Activated CD4-positive, alpha-beta T cell treated with anti-CD3 and anti-CD28 coated beads, Interleukin-10, Interleukin-2, amounts not matched to agents 100 ng/mL and 50 ng/mL, durations not matched to agents 16 hours and 8 hours (primary cell): ENCODE measurements around the gene TMEM45A.
"Not testable (repeated sequence)": the region's sequence is repeated elsewhere in the genome, so short reads cannot be mapped to it uniquely, and the experiment has no call there.

Experiments
- DNase-seq: peaks from one replicate; pipeline ENCODE4 v3.0.0-alpha.2; 2020

TMEM45A gene

DNA sequence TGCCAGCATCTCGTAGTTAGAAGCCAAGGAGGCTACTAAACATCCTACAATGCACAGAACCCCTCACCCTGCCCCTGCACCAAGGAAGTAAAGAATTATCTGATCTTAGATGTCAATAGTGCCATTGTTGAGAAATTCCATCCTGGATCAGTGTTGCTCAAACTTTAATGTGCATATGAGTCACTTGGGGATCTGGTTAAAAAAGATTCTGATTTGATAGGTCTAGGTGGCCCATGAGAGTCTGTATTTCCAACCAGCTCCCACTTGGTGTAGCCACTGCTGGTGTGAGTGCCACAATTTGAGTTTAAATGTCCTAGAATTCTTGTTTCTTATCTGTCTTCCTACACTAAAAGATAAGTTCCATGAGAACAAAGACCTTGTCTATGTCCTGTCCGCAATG is 43.7 kb downstream of the TMEM45A start:
- DNase-seq = no peak

DNA sequence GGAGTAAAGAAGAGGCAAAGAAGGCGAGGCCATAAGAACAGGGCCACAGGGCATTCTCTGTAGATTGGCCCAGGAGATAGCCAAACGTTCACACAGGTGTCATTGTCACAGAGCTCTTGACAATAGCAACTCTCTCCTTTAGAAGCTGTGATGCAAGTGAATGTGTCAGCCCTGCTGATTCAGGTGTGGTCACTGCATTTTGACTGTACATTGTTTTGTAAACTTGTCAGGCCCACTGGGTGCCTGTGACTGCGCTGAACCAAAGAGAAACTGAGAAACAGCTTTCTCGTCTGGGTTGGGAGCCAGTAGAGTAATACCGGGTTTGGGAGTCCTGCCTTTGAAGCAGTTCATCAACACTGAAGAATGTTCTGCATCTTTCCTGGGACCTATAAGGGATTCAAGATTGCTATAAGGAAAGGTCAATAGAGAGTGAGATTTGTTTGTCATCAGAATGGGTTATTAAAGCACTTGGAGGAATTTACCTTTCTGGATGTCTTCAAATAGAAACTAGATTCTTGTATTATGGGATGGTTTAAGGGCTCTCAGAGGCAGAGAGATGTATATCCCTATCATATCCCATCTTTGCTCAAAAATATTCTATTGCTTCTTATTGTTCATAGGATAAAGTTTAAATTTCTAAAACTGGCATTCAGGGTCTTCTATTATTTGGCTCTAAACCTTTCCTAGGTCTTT is 45.4 kb downstream of the TMEM45A start:
- DNase-seq = no peak

DNA sequence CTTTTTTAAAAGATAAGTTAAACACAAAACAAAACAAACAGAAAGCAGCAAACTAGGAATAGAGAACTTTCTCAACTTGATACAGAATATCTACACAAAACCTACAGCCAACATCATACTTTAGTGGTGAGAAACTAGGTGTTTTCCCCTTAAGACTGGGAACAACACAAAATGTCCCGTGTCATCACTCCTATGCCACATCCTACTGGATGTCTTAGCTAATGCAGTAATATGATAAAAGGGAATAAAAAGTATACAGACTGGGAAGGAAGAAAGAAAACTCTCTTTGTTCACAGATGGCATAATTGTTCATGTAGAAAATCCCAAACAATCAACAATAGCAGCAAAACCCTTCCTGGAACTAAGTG is 45.9 kb downstream of the TMEM45A start:
- no peak for DNase-seq

DNA sequence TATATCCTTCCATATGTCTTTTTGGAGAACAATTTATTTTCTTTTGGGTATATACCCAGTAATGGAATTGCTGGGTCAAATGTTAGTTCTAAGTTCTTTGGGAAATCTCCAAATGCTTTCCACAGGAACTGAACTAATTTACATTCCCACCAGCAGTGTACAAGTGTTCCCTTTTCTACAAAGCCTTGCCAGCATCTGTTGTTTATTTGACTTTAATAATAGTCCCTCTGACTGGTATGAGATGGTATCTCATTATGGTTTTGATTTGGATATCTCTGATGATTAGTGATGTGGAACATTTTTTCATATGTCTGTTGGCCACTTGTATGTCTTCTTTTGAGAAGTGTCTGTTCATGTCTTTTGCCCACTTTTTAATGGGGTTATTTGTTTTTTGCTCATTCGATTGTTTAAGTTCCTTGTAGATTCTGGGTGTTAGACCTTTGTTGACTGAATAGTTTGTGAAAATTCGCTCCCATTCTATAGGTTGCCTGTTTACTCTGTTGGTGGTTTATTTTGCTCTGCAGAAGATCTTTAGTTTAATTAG is 48.4 kb downstream of the TMEM45A start:
- no peak for DNase-seq

DNA sequence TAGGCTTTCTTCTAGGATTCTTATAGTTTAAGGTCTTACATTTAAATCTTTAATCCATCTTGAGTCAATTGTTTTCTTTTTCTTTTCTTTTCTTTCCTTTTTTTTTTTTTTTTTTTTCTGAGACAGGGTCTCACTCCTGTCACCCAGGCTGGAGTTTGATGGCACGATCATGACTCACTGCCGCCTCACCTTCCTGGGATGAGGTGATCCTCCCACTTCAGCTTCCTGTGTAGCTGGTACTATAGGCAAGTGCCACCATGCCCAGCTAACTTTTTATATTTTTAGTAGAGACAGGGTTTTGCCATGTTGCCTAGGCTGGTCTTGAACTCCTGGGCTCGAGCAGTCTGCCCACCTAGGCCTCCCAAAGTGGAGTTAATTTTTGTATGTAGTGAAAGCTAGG is 49.0 kb downstream of the TMEM45A start:
- not testable (repeated sequence) for DNase-seq

DNA sequence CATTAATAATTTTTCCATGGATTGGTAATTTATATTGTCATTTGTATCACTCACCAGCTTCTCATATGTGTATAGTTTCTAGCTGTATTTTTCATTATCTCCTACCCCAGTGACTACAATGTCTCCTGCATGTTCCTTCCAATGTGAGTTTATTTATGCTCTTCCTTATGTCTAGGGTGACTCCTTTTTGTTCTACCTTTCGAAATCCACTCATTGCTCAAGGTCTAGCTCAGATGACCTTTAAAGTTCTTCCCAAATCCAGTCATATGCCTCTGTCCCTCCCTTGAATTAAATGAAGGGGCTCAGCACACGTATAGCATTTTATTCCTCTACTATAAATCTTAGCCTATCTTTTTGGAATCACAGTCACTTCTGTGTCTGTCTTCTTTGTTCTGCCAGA is 53.0 kb downstream of the TMEM45A start:
- DNase-seq = no peak

DNA sequence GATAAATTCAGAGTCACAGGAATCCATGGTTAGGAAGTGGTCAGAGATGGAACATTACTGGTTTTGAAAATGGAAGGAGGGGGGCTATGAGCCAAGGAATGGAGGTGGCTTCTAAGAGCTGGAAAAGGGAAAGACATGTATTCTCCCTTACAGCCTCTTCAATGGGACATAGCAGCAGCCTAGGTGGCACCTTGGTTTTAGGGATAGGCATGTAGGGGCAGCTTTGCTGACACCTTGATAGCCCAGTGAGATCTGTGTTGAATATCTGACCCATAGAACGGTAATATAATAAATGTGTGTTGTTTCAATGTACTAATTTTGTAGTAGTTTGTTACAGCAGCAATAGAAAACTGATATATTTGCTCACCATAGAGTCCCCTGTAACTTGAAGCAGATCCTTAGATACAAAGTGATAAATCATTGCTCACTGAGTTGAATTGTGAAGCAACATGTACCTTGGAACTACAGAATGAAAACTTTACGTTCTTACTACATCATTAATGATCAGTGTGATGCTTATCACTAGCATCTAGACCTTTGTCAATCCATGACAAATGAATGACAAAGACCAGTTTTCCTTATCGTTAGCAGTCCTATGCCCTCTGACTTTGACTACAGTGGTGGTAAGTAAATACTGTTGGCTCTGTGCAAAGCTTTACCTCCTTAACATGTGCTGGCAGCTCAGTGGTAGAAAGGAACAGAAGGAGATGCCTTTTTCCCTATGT is 53.8 kb downstream of the TMEM45A start:
- DNase-seq = no peak

DNA sequence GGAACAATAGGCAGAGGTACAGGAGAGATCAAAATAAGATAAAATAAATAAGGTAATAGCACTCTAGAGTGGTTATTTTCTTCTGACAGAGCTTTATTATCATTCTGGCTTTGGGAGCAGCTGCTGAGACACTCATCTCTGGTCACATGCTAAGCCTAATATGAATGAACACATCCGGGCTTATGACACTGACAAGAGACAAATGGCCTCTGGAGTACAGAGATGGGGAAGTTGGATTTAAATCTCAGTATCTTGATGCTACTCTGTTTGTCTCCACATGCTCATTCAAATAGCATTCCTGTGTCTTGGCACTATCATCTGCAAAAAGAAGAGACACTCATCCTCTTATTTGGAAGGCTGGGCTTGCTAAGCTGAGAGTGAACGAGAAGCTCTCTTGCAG is 55.6 kb downstream of the TMEM45A start:
- no peak for DNase-seq

DNA sequence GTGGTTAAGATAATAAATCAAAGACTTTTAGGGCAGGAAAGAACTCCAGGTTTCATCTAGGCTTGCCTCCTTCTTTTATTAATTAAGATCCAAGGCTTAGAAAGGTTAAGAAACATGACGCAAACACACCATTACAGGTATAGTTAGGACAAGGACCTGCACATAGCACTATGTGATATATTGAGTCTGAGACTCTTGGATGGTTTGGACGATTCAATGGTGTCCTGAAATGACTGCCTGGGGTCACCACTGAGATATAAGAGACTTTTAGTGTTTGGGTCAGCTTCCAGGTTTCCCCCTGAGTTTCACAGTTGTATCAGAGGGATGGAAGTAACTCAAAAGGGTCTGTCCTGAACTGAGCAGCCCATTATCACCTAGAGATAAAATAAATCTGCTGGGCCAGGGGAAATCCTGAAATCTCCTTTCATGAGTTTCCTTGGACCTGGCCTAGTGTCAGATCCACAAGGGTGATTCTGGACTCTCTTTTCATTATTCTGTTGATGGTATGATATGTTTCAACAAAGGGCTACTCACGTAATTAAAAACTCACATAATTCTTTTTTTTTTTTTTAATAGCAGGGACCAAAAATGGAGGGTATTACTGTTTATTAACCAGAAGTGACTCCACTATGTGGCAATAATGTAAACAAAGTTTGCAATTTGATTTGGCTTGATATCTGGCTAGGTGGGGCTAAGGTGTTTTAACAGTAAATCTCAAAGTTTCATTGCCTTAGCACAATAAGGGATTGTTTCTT is 61.4 kb downstream of the TMEM45A start:
- DNase-seq = no peak

DNA sequence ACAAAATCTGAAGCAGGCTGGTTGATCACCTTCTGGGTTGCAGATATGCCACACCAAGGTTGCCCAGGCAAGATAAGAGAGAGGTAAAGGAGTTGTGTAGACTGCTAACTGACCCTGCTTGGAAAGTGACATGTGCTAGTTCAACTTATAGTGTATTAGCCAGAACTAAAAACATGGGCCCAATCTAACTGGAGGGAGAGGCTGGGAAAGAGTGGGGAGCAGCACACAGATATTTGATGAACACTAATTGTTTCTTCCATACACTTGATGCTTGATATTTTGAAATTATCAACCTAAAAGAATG is 61.9 kb downstream of the TMEM45A start:
- no peak for DNase-seq

DNA sequence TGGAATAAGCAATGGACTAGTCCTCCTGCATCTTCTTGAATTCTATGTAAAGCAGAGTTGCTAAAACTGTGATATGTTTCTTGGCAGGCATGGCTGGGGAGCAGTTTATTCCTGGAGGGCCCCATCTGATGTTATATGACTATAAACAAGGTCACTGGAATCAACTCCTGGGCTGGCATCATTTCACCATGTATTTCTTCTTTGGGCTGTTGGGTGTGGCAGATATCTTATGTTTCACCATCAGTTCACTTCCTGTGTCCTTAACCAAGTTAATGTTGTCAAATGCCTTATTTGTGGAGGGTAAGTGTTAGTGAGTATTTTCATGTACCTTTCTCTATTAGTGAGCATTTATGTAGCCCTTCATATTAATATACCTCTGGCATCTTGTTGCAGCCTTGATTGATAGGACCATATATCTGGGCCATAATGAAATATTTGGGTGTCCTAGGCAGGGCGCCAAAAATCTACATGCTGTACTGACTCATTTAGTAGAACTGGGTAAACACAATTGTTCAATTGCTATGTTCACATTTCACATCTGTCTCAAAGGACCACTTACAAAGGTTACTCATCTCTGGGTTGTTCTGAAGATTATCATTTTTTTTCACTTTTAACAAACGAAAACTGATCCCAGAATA is 64.4 kb downstream of the TMEM45A start:
- DNase-seq = no peak

DNA sequence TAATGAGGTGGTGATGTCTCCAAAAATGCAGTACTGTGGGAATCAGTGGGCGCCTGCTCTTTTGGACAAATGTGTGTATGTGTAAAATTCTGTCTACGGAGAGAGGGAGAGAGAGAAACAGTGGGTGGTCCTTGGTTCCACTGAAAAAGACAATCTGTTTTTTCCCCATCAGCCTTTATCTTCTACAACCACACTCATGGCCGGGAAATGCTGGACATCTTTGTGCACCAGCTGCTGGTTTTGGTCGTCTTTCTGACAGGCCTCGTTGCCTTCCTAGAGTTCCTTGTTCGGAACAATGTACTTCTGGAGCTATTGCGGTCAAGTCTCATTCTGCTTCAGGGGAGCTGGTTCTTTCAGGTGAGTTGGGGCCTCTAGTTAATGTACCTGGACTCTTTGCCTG is 65.8 kb downstream of the TMEM45A start:
- DNase-seq = no peak

DNA sequence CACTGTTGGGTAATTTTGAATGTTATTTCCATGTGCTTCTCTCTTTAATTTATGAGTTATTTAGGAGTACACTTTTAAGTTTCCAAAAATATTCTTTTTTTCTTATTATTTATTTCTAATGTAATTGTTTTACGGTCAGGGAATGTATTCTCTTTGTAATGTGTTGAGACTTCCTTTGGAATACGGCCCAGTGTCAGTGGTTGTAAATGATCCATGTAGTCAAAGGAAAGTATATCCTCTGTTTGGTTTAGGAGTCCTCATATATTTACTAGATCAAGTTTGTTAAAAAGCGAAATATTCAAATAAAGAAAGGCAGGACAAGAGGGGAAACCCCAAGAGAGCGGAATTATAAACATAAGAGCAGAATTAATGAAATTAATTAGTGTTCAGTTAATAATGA is 68.0 kb downstream of the TMEM45A start:
- no peak for DNase-seq

DNA sequence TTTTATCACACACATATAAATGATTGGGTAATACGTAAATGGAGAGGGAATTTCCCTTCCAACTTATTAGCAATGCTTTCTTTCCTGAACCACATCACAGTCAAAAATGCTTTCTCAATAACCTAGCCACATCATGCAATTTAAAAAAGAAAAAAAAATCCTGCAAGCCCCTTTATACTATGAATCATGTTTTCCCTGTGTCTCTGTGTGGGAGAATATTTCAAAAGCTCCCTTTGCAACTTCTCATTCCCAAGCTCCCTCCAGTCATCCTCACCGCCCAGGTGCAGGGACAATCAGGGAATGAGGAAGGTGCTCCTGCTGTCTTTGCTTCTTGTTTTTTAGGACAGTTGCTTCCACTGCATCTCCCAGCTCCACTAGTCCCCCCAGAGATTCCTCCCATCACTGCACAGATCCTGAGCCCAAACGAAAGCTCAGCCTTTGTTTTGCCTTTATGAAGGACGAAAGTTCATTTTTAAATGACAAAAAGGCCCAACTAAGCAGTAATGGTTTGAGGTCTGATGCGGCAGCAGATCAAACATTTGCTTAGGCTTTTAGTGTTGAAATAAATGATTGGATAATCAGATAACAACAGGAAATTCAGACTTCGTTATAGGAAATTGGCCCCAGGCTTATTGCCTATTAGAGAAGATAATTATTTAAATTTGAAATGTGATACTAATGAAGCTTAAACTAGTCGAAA is 69.2 kb downstream of the TMEM45A start:
- no peak for DNase-seq

DNA sequence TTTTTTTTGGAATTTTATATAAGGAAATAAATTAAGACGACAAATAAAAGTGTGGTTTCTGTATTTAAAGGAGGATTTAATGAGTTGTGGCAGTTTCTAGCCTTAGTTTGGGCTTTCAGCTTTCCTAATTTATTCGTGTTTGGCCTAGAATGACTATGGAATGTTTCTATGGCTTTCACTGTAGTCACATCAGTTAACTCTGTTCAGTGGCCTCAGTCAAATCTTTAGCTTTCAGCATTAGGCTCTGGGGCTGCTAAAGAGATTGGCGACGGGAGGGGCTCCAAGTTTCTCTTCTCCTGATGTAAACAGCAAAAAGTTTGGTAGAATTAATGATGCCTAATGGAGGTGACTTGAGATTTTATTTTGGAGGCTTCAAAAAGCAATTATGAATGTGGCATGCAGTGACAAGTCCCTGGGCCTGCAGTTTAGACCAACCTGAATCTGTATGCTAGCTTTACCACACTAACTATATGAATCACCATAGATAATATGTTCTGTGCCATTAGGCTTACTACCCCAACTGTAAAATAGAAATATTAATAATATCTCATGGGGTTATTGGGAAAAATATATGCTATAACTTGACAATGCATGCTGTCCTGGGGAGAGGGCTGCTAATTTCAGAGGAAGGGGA is 69.9 kb downstream of the TMEM45A start:
- DNase-seq = no peak

DNA sequence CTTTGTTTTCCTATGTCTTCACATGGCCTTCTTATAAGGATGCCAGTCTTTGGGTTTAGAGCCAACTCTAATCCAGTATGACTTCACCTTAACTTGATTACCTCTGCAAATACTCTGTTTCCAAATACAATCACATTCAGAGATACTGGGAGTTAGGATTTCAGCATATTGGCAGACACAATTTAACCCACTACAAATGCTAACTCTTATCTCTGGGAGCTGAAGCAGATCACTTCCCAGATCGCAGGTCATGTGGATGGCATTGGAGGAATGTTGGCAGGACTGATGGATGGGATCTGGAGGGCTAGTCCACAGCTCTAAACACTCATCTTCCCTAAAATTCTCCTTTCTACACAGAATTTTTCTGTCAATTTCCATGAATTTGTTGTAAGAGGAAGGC is 70.8 kb downstream of the TMEM45A start:
- no peak for DNase-seq

DNA sequence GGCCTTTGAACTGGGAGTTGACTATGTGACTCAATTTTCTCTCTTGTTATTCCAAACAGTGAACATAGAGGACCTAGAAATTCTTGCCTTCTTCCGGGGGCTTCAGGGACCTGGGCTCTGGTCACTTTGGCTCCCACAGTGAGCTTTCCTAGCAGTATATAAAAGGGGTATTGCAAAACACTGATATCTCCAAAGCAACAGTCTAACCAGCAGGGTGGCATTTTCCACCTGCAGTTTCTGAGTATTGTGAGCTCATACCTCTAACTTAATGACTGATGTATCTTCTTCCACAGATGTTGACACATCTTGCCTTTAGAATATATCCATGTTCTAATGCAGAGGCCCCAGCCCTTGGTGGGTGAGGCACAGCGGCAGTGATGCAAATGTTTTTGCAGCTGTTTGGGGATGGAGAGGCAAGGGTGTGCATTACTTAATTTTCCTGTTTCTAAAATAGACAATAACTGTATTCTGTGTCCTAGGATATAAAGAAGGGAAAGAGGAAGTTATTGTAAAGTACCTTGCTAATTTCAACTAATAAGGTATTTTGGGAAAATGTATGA is 71.3 kb downstream of the TMEM45A start:
- DNase-seq = no peak

DNA sequence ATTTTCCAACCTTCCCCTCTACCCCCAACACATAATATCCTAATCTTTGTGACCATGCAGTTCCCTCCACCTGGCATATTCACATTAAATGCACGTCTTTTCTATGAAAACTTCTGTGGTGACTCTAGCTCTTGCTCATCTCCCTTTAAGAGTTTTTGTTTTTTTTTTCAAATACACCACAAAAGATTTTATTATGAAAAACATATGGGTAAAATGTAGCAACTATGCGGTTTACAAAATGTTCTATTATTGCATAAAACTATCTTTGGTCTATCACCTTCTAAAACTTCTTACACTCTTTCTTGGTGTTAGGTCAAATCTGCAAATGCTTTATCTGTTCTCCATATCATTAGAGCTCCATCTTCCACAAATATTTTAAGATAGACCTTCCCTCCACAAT is 78.4 kb downstream of the TMEM45A start:
- DNase-seq = no peak

DNA sequence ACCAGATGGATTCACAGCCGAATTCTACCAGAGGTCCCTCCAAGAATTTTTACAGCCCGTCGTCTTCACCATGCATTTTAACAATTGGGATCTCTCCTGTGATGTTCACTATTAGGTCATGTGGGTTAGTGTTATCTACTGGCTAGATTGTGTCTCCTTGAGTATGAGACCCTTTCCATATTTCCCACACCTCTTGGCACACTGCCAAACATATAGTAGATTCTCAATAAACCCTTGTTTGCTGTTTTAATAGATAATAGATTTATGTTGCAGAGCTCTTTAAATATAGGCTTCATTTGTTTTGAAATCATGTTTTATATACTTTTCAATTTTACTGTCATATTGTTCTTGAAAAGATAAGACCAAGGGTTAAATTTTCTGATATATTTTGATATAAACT is 82.1 kb downstream of the TMEM45A start:
- DNase-seq = no peak

DNA sequence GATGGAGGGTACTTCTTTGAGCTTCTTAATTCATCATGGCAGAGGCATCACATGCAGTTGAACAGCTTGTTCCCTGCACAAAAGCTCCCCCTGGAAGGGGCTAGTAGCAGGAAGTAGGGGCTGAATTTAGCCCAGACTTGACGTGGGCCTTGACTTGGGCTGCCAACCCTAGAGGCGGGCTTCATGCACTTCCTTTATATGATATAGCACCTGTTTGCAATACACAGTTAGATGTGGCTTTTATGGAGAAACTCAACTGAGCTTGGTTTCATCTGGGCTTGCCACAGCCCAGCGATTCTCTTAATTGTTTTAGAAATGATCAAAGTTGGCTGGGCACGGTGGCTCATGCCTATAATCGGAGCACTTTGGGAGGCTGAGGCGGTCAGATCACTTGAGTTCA is 83.3 kb downstream of the TMEM45A start:
- no peak for DNase-seq

DNA sequence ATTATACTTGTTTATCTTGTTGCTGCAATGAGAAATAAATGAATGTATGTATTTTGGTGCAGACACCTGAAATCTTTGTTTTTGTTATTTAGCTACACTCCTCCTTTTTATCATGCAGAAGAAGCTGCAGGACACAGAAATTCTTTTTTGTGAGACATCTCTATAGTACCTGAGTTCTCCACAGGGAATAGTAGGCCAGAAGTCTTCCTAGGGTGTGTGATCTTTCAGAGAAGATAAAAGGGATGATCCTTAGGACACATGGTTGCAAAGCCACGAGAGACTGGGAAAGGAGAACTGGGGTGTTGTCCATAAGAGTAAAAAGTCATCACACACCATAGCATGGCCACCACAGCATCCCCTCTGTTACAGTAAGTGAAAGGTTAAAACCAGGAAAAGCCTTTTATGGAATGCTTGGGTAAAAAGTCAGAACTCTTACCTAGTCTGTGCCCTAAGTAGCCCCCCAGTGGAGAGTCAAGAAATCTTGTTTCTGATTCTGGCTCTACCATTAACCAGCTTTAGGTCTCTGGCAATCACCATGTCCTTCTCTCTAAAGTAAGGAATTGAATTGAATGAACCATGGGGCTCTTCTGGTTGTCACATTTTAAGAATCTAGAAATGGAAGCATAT is 85.1 kb downstream of the TMEM45A start:
- no peak for DNase-seq

DNA sequence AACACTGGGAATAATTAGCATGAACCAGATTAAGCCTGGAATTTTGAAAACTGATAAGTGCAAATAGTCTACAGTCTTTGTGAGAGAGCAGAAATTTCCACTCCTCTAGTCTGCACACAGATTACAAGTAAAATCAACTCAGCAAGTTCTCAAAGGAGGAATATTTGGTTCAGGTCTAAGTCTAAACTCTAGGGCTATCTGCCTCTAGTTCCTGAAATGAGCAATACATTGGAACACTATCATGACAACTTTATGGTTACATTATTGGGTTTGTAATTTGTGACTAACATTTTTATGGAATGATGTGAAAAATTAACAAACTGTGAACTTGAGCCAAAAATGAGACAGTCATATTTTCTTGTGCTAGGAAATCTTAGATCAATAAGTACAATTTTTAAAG is 86.2 kb downstream of the TMEM45A start:
- DNase-seq = no peak
